22Rv1 (cell line): Measurements from ENCODE around the gene CDC42BPB.
"Not testable (repeated sequence)": the region's sequence is repeated elsewhere in the genome, so short reads cannot be mapped to it uniquely, and the experiment has no call there.

Source experiments
- H3K27ac ChIP-seq: fragments of 450-650 bp; 2 replicates; pipeline ENCODE4 v1.5.1; 2017
- CTCF ChIP-seq: fragments of 450-650 bp; IDR thresholded peaks from 2 replicates; pipeline ENCODE4 v1.5.1; 2017; ENCODE audit warnings: mild to moderate bottlenecking
- ZFX ChIP-seq: fragments of 450-650 bp; IDR thresholded peaks from 2 replicates; pipeline ENCODE4 v1.6.1; 2017; ENCODE audit warnings: antibody characterized with exemption, borderline replicate concordance

Gene CDC42BPB

DNA sequence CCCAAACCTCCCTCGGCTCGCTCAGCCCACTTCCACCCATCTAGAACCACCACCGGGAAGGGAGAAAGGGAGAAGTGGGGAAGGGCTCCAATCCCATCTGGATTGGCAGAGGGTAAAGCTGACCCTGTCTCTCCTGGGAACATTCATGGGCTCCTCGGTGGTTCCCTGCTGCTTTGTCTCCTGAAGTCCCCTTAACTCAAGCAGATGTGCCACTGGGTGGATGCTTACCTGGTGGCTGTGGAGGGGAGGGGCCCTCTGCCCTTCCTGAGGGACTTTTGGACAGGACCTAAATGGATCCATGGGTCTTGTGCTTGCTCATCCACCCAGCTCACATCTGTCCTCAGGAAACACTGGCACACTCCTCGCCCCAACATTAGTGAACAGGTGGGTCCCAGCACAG, 2.2 kb upstream of the CDC42BPB start:
- H3K27ac ChIP-seq = no peak overlapping the region

DNA sequence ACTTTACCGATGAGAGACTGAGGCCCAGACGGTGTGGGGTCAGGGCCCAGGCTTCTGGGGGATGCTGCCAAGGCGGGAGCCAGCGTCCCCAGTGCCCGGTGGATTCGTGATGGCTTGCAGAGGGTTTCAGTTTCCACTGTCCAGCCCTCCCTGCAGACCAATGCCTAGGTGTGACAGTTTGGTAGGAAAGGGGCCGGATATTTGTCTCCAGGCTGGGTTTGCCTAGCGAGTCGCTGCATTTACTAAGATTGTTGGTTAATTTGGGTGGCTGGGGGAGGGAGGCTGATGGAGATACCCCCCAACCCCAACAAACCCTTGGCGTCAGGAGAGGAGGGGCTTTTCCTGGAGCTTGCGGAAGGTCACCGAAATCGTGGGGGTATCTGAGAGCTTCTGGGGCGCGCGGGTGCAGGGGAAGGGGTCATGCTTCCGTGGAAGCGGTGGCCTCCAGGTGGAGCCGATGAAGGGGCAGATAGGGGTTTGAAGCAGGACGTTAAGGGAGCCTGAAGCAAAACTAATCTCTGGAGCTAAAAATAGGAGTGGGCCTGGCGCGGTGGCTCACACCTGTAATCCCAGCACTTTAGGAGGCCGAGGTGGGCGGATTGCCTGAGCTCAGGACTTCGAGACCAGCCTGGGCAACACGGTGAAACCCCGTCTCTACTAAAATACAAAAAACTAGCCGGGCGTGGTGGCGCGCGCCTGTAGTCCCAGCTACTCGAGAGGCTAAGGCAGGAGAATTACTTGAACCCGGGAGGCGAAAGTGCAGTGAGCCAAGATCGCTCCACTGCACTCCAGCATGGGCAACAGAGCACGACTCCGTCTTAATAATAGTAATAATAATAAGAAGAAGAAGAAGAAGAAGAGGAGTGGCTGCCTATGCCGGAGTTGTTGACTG, 1.1 kb upstream of the CDC42BPB start:
- H3K27ac ChIP-seq = peak overlapping the region; percentile 79; the same call in 1 of the 2 replicates
- TF ChIP-seq CTCF (no peak), ZFX (no peak)

More for the DNA sequence above, 2.2 kb upstream of the CDC42BPB start:
- TF ChIP-seq CTCF (no peak), ZFX (no peak)

GRCh38 chr14:103057028-103057371, 349 bp downstream of the CDC42BPB start:
- no peak for TF ChIP-seq CTCF
- TF ChIP-seq ZFX = no peak
- H3K27ac ChIP-seq = peak overlapping the region; percentile 79

DNA sequence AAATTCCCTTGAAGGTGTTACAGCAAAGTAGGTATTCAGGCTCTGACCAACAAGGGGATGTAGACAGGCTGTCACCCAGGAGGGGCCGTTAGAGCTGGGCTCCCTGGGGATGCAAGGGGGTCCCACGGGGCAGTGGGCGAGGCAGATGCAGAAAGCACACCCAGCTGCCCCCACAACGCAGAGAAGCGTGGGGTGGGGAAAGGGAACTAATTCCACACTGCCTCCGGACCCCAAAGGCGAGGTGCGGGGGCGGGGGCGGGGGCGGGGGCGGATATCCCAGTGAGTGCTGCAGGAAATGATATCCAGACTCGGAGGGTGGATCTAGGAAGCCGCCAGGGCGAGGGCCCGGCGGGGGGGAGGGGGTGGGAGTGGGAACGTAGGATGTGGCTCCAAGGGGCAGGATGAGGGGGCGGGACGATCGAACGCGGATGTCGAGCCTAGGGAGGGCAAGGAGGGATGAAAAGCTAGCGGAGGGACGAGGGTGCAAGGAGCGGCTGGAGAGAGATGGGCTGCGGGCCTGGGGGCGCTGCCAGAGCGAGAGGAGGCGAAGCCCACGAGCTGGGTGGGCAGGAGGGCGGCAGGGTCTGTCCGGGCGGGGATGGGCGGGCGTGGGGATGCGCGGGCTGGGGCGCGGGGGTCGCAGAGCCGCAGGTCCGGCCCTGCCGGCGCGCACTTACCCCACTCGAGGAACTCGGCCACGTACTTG, 874 bp downstream of the CDC42BPB start:
- TF ChIP-seq ZFX = no peak
- TF ChIP-seq CTCF = no peak
- peak overlapping the region; percentile 79 for H3K27ac ChIP-seq

DNA sequence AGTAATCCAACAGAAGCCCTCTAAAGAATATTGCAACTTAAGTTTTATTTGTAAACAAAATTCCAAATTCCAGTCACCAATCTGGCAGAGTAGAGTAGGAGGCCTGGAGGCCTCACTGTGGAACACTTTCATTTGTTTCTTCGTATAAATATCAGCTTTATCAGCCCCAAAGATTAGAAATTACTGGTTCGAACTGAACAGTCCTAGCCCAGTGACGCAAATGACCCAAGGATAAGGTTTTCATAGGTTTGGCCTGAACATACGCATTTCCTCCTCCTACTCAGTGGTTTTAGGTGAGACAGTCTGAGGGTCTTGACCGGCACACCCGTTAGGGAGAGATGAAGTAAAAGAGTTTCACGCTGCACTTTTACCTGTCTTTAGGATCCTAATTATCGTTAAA, 1.7 kb downstream of the CDC42BPB start:
- TF ChIP-seq CTCF (no peak), ZFX (no peak)
- H3K27ac ChIP-seq = no peak overlapping the region; the same call in 1 of the 2 replicates

DNA sequence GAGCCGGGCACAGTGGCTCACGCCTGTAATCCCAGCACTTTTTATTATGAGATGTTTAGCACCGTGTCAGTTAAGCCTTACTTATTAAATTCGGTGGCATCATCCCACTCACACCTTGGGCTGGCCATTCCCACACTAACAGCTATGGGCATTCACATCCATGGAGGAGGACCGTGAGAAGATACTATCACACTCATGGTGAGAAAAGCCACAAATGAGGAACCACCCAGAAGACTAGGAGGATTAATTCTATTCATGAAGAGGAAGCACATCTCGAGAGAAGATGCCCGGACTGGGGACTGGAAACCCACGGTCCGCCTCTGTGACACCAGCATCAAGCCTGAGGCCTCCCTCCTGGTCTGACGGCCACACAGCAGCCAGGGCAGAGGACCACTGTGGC, 4.9 kb downstream of the CDC42BPB start:
- no peak overlapping the region for H3K27ac ChIP-seq
- TF ChIP-seq ZFX (no peak), CTCF (no peak)

GRCh38 chr14:103050935-103051334, 6.4 kb downstream of the CDC42BPB start:
- H3K27ac ChIP-seq = no peak overlapping the region
- no peak for TF ChIP-seq ZFX
- no peak for TF ChIP-seq CTCF

GRCh38 chr14:103047453-103047852, 9.9 kb downstream of the CDC42BPB start:
- not testable (repeated sequence) for H3K27ac ChIP-seq
